HCT116 (cell line): ENCODE data around the gene SMIM21. TPM values are rescaled to one million over a fixed set of nuclear protein-coding genes. Genes with fewer than 3 reads are reported as not detected.

ENCODE experiments used
- ATAC-seq: fragments of 200-7000 bp; cut with Tn5 transposase; 2 replicates; pipeline ENCODE4 v1.9.1; 2020; ENCODE audit warnings: mild to moderate bottlenecking, moderate library complexity
- BruUV-seq: library from RNA; stranded (reverse); fragments of 400-500 nt; replicated peaks from 2 replicates; lab custom pipeline; 2021; lab: Mats Ljungman, UMichigan
- CTCF ChIA-PET: fragments of 300-600 bp; sonication (Branson Sonifier 250); formaldehyde crosslinking; loops from one replicate; lab custom pipeline; 2021; ENCODE audit warnings: antibody characterized with exemption; lab: Charles Lee
- POLR2A ChIA-PET: fragments of 300-600, 350-600 bp; sonication (Branson Sonifier 250); formaldehyde crosslinking; loops from one replicate; lab custom pipeline; 2021; ENCODE audit warnings: antibody characterized with exemption; lab: Charles Lee
- RAD21 ChIA-PET, 2 experiments: fragments of 300-600 bp; sonication (Branson Sonifier 250); formaldehyde crosslinking; loops; one replicate each; lab custom pipeline; 2023; ENCODE audit warnings: low total read pairs in 2 of 2; ENCODE audit not compliant: uncharacterized antibody in 2 of 2, unreplicated experiment in 2 of 2, low non-redundant PET in 1 of 2; lab: Charles Lee
- DNase-seq: peaks from one replicate; pipeline ENCODE4 v3.0.0-alpha.2; 2010; ENCODE audit warnings: low read depth, low spot score
- H2AFZ ChIP-seq: fragments of 200-600 bp; shearing (Covaris generic), sonication (generic); 2 replicates; pipeline ENCODE4 v1.6.1; 2017; ENCODE audit warnings: low read depth, mixed run types, mixed read lengths, antibody characterized with exemption, low read length; ENCODE audit not compliant: poor library complexity, severe bottlenecking
- H3K27ac ChIP-seq: 2 replicates; pipeline ENCODE4 v1.5.1; 2012; ENCODE audit warnings: low read depth, low read length
- H3K27me3 ChIP-seq: fragments of 200-600 bp; sonication (generic); 2 replicates; pipeline ENCODE4 v1.6.1; 2016; ENCODE audit warnings: mixed run types, low read length, mixed read lengths; ENCODE audit not compliant: insufficient read depth
- H3K36me3 ChIP-seq, 2 experiments: fragments of 200-500 bp in 1 of 2; fragments of 200-600 bp in 1 of 2; sonication (Bioruptor generic) in 1 of 2; sonication (generic) in 1 of 2; 2 replicates each; pipeline versions ENCODE4 v1.5.1 to v1.6.1; 2014 to 2016; ENCODE audit warnings: low read length in 2 of 2, inconsistent platforms in 1 of 2, mixed read lengths in 1 of 2, mixed run types in 1 of 2; ENCODE audit not compliant: insufficient read depth in 2 of 2, control insufficient read depth in 1 of 2
- H3K4me1 ChIP-seq, 2 experiments: fragments of 200-600 bp in 1 of 2; sonication (generic) in 1 of 2; 2 replicates each; pipeline versions ENCODE4 v1.5.1 to v1.6.1; 2012 to 2017; ENCODE audit warnings: low read length in 2 of 2, inconsistent platforms in 1 of 2, mild to moderate bottlenecking in 1 of 2, mixed read lengths in 1 of 2, mixed run types in 1 of 2, moderate library complexity in 1 of 2; ENCODE audit not compliant: insufficient read depth in 2 of 2, control insufficient read depth in 1 of 2
- H3K4me2 ChIP-seq: fragments of 200-600 bp; sonication (generic); 2 replicates; pipeline ENCODE4 v1.6.1; 2017; ENCODE audit warnings: mixed run types, low read length, mixed read lengths
- H3K4me3 ChIP-seq, 2 experiments: fragments of 200-600 bp in 1 of 2; sonication (generic) in 1 of 2; replicated peaks in 1 of 2; 2 replicates each; pipeline ENCODE4 v1.5.1; 2011 to 2016; ENCODE audit warnings: low read length in 2 of 2, control low read depth in 1 of 2, low read depth in 1 of 2, mild to moderate bottlenecking in 1 of 2, mixed read lengths in 1 of 2, mixed run types in 1 of 2
- H3K79me2 ChIP-seq: fragments of 200-600 bp; sonication (generic); 2 replicates; pipeline ENCODE4 v1.6.1; 2017; ENCODE audit warnings: mild to moderate bottlenecking, mixed run types, low read length, moderate library complexity, mixed read lengths; ENCODE audit not compliant: insufficient read depth
- H3K9ac ChIP-seq: fragments of 200-600 bp; sonication (generic); 2 replicates; pipeline ENCODE4 v1.6.1; 2016; ENCODE audit warnings: low read length, mixed read lengths
- H3K9me2 ChIP-seq: fragments of 200-600 bp; sonication (generic), shearing (Covaris generic); 2 replicates; pipeline ENCODE4 v1.6.1; 2017; ENCODE audit warnings: mixed run types, mild to moderate bottlenecking, moderate library complexity; ENCODE audit not compliant: insufficient read depth
- H3K9me3 ChIP-seq, 2 experiments: fragments of 200-500 bp in 1 of 2; fragments of 200-600 bp in 1 of 2; sonication (Bioruptor generic) in 1 of 2; sonication (generic) in 1 of 2; 2 replicates each; pipeline ENCODE4 v1.6.1; 2014 to 2017; ENCODE audit warnings: low read length in 2 of 2, mixed read lengths in 2 of 2, inconsistent platforms in 1 of 2, low read depth in 1 of 2, mild to moderate bottlenecking in 1 of 2, mixed run types in 1 of 2, moderate library complexity in 1 of 2; ENCODE audit not compliant: control insufficient read depth in 1 of 2, insufficient read depth in 1 of 2
- H4K20me1 ChIP-seq: fragments of 200-600 bp; sonication (generic), shearing (Covaris generic); 2 replicates; pipeline ENCODE4 v1.6.1; 2017; ENCODE audit warnings: mixed run types, mild to moderate bottlenecking, moderate library complexity; ENCODE audit not compliant: insufficient read depth
- CEBPB ChIP-seq: IDR thresholded peaks from 2 replicates; pipeline ENCODE4 v1.6.1; 2012; ENCODE audit warnings: low read depth
- ELF1 ChIP-seq: IDR thresholded peaks from 2 replicates; pipeline ENCODE4 v1.6.1; 2012; ENCODE audit warnings: low read depth, borderline replicate concordance
- EZH2 ChIP-seq: fragments of 200-600 bp; sonication (generic); IDR thresholded peaks from 2 replicates; pipeline ENCODE4 v1.6.1; 2017; ENCODE audit warnings: antibody characterized with exemption, mixed run types
- EZH2phosphoT487 ChIP-seq: fragments of 200-600 bp; IDR thresholded peaks from 2 replicates; pipeline ENCODE4 v1.6.1; 2018; ENCODE audit warnings: antibody characterized with exemption, borderline replicate concordance
- POLR2AphosphoS5 ChIP-seq: IDR thresholded peaks from 2 replicates; pipeline ENCODE4 v1.6.1; 2011; ENCODE audit warnings: mild to moderate bottlenecking, low read depth, low read length, moderate library complexity
- SIN3A ChIP-seq: IDR thresholded peaks from 2 replicates; pipeline ENCODE4 v1.6.1; 2012; ENCODE audit warnings: low read depth
- SP1 ChIP-seq: IDR thresholded peaks from 2 replicates; pipeline ENCODE4 v1.6.1; 2012; ENCODE audit warnings: low read depth
- SRF ChIP-seq: IDR thresholded peaks from 2 replicates; pipeline ENCODE4 v1.6.1; 2012; ENCODE audit warnings: low read depth
- ZNF274 ChIP-seq: fragments of 200-500 bp; sonication (Bioruptor generic); IDR thresholded peaks from 2 replicates; pipeline ENCODE4 v1.6.1; 2014; ENCODE audit warnings: mild to moderate bottlenecking, low read depth, low read length, inconsistent platforms
- intact Hi-C: fragments of 100-400 bp; cut with micrococcal nuclease; formaldehyde crosslinking; loops from 2 replicates; pipeline ENCODE4 v1.10.0; 2022
- total RNA-seq: library from RNA; stranded (reverse); gene quantifications from one replicate; pipeline ENCODE4 v1.2.1, GENCODE V29; 2021; ENCODE audit not compliant: unreplicated experiment
- TF ChIP-seq, protein P1 (sequence below): IDR thresholded peaks from 2 replicates; pipeline ENCODE4 v1.6.1; 2012; ENCODE audit warnings: low read depth
- TF ChIP-seq, protein P2 (sequence below): IDR thresholded peaks from 2 replicates; pipeline ENCODE4 v1.6.1; 2011; ENCODE audit warnings: mild to moderate bottlenecking, low read length, moderate library complexity; ENCODE audit not compliant: insufficient replicate concordance; ENCODE audit errors: extremely low read depth
- TF ChIP-seq, protein P3 (sequence below): IDR thresholded peaks from 2 replicates; pipeline ENCODE4 v1.6.1; 2012

The SMIM21 gene
- total RNA-seq, 1 experiment from 2014 or later = not detected

DNA sequence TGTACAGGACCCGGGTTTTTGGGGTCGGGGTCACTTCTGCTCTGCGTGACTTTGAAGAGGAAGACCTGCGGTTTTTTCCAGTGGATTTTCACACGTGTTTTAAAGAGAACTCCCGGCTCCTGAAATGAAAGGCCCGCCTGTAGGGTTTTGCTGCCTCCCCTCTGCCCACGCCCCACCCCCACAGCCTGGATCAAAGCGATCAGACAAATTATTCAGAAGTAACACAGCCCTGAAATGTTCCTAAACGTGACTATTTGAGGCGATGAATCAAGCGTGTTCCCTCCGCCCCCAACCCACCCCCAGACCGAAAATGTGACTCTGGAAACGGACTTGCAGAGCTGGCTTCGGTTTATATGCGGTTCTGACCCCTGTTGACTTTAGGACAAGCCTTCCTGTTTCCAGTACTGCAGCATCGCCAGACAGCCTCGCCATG lies 28.7 kb upstream of the SMIM21 start:
- CTCF ChIA-PET = no interaction called here
- no peak for ATAC-seq
- Histone ChIP-seq H3K27me3 (no peaks in the 10 kb centered on the region), H3K9me2 (no peaks in the 10 kb centered on the region), H3K4me1 (no peaks in the 10 kb centered on the region), H4K20me1 (no peaks in the 10 kb centered on the region), H3K79me2 (no peaks in the 10 kb centered on the region), H3K36me3 (no peaks in the 10 kb centered on the region), H3K4me3 (no peak overlapping the region), H2AFZ (no peak overlapping the region), H3K4me2 (no peak overlapping the region), H3K27ac (no peak overlapping the region), H3K9me3 (no peaks in the 10 kb centered on the region), H3K9ac (no peak overlapping the region)
- POLR2A ChIA-PET = no interaction called here
- no TSS peak for BruUV-seq
- DNase-seq = no peak
- RAD21 ChIA-PET = no interaction called here
- TF ChIP-seq ELF1 (no peak), POLR2AphosphoS5 (no peak), SP1 (no peak), EZH2 (no peak), SIN3A (no peak), EZH2phosphoT487 (no peak)
- intact Hi-C loops = no loop called here

DNA sequence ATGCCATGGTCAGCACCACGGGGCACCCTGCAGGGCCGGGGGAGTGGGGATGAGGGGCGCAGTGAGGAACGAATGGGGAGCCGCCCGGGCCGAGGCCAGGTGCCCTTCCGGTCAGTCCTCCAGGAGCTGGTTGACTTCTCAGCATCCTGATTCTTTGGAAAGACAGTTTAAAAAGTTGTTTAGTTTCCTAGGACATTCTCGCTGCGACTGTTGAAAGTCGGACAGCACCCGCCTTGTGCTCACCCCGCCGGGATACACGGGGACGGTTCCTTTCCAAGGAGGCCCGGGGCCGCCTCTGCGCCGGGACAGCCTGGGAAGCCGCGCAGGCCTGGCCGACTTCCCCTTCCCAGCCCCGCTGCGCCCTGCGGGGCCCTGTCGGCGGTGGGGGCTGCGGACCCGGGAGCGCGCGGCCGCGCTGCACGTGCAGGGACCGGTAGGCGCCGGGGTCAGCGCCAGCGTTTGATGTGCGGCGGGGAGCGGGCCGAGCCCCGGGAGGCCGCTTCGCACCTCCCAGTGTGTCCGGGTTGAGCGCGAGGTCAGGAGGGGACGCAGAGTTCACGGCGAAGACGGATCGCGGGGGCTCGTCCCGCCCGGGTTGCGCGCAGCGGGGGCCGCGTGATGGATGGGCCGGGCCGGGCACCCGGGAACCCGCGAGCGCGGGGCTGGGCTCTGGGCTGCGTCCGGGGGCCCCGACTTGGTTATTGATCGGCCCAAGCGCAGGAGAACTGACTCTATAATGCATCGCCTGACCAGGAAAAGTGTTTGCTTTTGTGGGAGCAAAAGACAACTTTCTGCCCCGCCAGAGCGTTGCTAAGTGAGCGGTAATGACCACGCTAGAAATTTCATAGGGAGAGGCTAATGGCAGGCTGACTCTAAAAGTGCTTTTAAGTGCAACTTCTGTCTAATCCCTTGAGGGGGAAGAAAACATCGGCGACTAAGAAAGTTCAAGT lies 28.0 kb upstream of the SMIM21 start:
- intact Hi-C loops = no loop called here
- BruUV-seq = no TSS peak
- Histone ChIP-seq H4K20me1 (no peaks in the 10 kb centered on the region), H3K4me2 (no peak overlapping the region), H3K4me1 (no peaks in the 10 kb centered on the region), H2AFZ (no peak overlapping the region), H3K27me3 (no peaks in the 10 kb centered on the region), H3K36me3 (no peaks in the 10 kb centered on the region), H3K9ac (no peak overlapping the region), H3K9me2 (no peaks in the 10 kb centered on the region), H3K4me3 (no peak overlapping the region), H3K79me2 (no peaks in the 10 kb centered on the region), H3K9me3 (no peaks in the 10 kb centered on the region), H3K27ac (no peak overlapping the region)
- ATAC-seq = no peak
- CTCF ChIA-PET = no interaction called here
- POLR2A ChIA-PET = no interaction called here
- DNase-seq = no peak
- RAD21 ChIA-PET = no interaction called here
- no peak for TF ChIP-seq EZH2
- TF ChIP-seq, protein P1, sequence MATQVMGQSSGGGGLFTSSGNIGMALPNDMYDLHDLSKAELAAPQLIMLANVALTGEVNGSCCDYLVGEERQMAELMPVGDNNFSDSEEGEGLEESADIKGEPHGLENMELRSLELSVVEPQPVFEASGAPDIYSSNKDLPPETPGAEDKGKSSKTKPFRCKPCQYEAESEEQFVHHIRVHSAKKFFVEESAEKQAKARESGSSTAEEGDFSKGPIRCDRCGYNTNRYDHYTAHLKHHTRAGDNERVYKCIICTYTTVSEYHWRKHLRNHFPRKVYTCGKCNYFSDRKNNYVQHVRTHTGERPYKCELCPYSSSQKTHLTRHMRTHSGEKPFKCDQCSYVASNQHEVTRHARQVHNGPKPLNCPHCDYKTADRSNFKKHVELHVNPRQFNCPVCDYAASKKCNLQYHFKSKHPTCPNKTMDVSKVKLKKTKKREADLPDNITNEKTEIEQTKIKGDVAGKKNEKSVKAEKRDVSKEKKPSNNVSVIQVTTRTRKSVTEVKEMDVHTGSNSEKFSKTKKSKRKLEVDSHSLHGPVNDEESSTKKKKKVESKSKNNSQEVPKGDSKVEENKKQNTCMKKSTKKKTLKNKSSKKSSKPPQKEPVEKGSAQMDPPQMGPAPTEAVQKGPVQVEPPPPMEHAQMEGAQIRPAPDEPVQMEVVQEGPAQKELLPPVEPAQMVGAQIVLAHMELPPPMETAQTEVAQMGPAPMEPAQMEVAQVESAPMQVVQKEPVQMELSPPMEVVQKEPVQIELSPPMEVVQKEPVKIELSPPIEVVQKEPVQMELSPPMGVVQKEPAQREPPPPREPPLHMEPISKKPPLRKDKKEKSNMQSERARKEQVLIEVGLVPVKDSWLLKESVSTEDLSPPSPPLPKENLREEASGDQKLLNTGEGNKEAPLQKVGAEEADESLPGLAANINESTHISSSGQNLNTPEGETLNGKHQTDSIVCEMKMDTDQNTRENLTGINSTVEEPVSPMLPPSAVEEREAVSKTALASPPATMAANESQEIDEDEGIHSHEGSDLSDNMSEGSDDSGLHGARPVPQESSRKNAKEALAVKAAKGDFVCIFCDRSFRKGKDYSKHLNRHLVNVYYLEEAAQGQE = no peak
- TF ChIP-seq SRF = no peak
- no peak for TF ChIP-seq POLR2AphosphoS5
- TF ChIP-seq, protein P2, sequence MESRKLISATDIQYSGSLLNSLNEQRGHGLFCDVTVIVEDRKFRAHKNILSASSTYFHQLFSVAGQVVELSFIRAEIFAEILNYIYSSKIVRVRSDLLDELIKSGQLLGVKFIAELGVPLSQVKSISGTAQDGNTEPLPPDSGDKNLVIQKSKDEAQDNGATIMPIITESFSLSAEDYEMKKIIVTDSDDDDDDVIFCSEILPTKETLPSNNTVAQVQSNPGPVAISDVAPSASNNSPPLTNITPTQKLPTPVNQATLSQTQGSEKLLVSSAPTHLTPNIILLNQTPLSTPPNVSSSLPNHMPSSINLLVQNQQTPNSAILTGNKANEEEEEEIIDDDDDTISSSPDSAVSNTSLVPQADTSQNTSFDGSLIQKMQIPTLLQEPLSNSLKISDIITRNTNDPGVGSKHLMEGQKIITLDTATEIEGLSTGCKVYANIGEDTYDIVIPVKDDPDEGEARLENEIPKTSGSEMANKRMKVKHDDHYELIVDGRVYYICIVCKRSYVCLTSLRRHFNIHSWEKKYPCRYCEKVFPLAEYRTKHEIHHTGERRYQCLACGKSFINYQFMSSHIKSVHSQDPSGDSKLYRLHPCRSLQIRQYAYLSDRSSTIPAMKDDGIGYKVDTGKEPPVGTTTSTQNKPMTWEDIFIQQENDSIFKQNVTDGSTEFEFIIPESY = no peak
- TF ChIP-seq EZH2phosphoT487 = no peak
- no peak for TF ChIP-seq CEBPB
- TF ChIP-seq, protein P3, sequence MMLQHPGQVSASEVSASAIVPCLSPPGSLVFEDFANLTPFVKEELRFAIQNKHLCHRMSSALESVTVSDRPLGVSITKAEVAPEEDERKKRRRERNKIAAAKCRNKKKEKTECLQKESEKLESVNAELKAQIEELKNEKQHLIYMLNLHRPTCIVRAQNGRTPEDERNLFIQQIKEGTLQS = no peak
- TF ChIP-seq ELF1 = no peak
- no peak for TF ChIP-seq ZNF274
